B cell (primary cell): Measurements from ENCODE around the gene AFF3. TPM values are rescaled to one million over a fixed set of nuclear protein-coding genes. Genes with fewer than 3 reads are reported as not detected.
A peak's percentile ranks its signal among the peaks of the same experiment; 100 is the strongest.

Experiments used
- ATAC-seq: fragments of 200-7000 bp; cut with Tn5 transposase; one replicate; pipeline ENCODE4 v1.10.0; 2021; ENCODE audit warnings: low read depth, mild to moderate bottlenecking, moderate number of reproducible peaks, moderate library complexity
- CTCF ChIA-PET: fragments of 350-600 bp; sonication (Branson Sonifier 250); formaldehyde crosslinking; loops from one replicate; lab custom pipeline; 2021; ENCODE audit warnings: antibody characterized with exemption, inconsistent platforms; lab: Charles Lee
- POLR2A ChIA-PET: fragments of 350-600 bp; sonication (Branson Sonifier 250); formaldehyde crosslinking; loops from one replicate; lab custom pipeline; 2021; ENCODE audit warnings: antibody characterized with exemption; lab: Charles Lee
- DNase-seq: peaks from one replicate; pipeline ENCODE4 v3.0.0; 2013
- H2AFZ ChIP-seq: 2 replicates; pipeline ENCODE4 v1.6.1; 2012; ENCODE audit warnings: mild to moderate bottlenecking, low read depth, low read length; ENCODE audit not compliant: insufficient read depth, poor library complexity, severe bottlenecking
- H3K27ac ChIP-seq, 2 donors: 1 replicate in 1 of 2; 2 replicates in 1 of 2; pipeline ENCODE4 v1.5.1; 2012 to 2013; ENCODE audit warnings: low read length in 2 of 2, mild to moderate bottlenecking in 2 of 2, moderate library complexity in 1 of 2
- H3K27me3 ChIP-seq, 4 experiments: fragments of 200-600 bp in 1 of 4; sonication (generic) in 1 of 4; replicated peaks in 1 of 4; 1 replicate in 2 of 4; 2 replicates in 2 of 4; pipeline versions ENCODE4 v1.6.1 to v1.7.0; 2013 to 2016; ENCODE audit warnings: low read length in 3 of 4, mild to moderate bottlenecking in 2 of 4, mixed read lengths in 1 of 4, moderate library complexity in 1 of 4; ENCODE audit not compliant: insufficient read depth in 4 of 4, control insufficient read depth in 3 of 4; ENCODE audit errors: control extremely low read depth in 1 of 4
- H3K36me3 ChIP-seq, 2 experiments: replicated peaks in 1 of 2; 1 replicate in 1 of 2; 2 replicates in 1 of 2; pipeline versions ENCODE4 v1.6.1 to v1.7.1; 2013; ENCODE audit warnings: low read length in 1 of 2; ENCODE audit not compliant: insufficient read depth in 2 of 2, control insufficient read depth in 1 of 2; ENCODE audit errors: control extremely low read depth in 1 of 2, extremely low read depth in 1 of 2
- H3K4me1 ChIP-seq, 2 donors: fragments of 200-600 bp in 1 of 2; sonication (generic) in 1 of 2; 1 replicate in 1 of 2; 2 replicates in 1 of 2; pipeline versions ENCODE4 v1.5.1 to v1.6.1; 2013 to 2017; ENCODE audit warnings: low read length in 2 of 2; ENCODE audit not compliant: control insufficient read depth in 2 of 2, insufficient read depth in 2 of 2
- H3K4me2 ChIP-seq: replicated peaks from 2 replicates; pipeline ENCODE3; 2012; ENCODE audit warnings: mild to moderate bottlenecking, low read depth, low read length; ENCODE audit not compliant: poor library complexity, severe bottlenecking
- H3K4me3 ChIP-seq, 5 experiments: fragments of 200-600 bp in 1 of 5; sonication (generic) in 1 of 5; 1 replicate in 3 of 5; 2 replicates in 2 of 5; pipeline versions ENCODE4 v1.5.1 to v1.7.0; 2011 to 2016; ENCODE audit warnings: low read length in 4 of 5, mild to moderate bottlenecking in 4 of 5, low read depth in 2 of 5, control low read depth in 1 of 5, moderate library complexity in 1 of 5; ENCODE audit not compliant: insufficient read depth in 1 of 5; ENCODE audit errors: control extremely low read depth in 1 of 5, extremely low read depth in 1 of 5
- H3K79me2 ChIP-seq: fragments of 200-600 bp; sonication (generic); one replicate; pipeline ENCODE4 v1.6.0; 2016; ENCODE audit warnings: low read length; ENCODE audit not compliant: control insufficient read depth, insufficient read depth
- H3K9ac ChIP-seq: fragments of 200-600 bp; sonication (generic); 2 replicates; pipeline ENCODE4 v1.6.1; 2017; ENCODE audit warnings: mild to moderate bottlenecking, low read length, moderate library complexity
- H3K9me3 ChIP-seq, 3 donors: one replicate each; pipeline versions ENCODE4 v1.6.1 to v1.7.1; 2013; ENCODE audit warnings: low read length in 2 of 3; ENCODE audit not compliant: control insufficient read depth in 2 of 3, insufficient read depth in 1 of 3; ENCODE audit errors: control extremely low read depth in 1 of 3
- H4K20me1 ChIP-seq: 2 replicates; pipeline ENCODE4 v1.6.0; 2012; ENCODE audit warnings: mild to moderate bottlenecking, low read length; ENCODE audit not compliant: insufficient read depth, control insufficient read depth, poor library complexity, severe bottlenecking
- H3K27ac Mint-ChIP-seq: one replicate; pipeline ENCODE4 v1.8.0; 2021; ENCODE audit warnings: mixed read lengths
- H3K27me3 Mint-ChIP-seq: one replicate; pipeline ENCODE4 v1.8.0; 2021; ENCODE audit warnings: mixed read lengths
- H3K4me1 Mint-ChIP-seq: one replicate; pipeline ENCODE4 v1.8.0; 2021; ENCODE audit warnings: mixed read lengths
- H3K4me3 Mint-ChIP-seq: one replicate; pipeline ENCODE4 v1.8.0; 2021; ENCODE audit warnings: mixed read lengths
- H3K9me3 Mint-ChIP-seq: one replicate; pipeline ENCODE4 v1.8.0; 2022; ENCODE audit warnings: mixed read lengths; ENCODE audit not compliant: insufficient read depth
- EZH2 ChIP-seq: IDR thresholded peaks from 2 replicates; pipeline ENCODE4 v1.6.1; 2012; ENCODE audit warnings: borderline replicate concordance, low read depth, mild to moderate bottlenecking, moderate library complexity, low read length; ENCODE audit not compliant: insufficient read depth, poor library complexity, severe bottlenecking
- WGBS: methylation state at CpG from one replicate; pipeline ENCODE4 v1.1.5; 2013; ENCODE audit warnings: missing lambda C conversion rate; ENCODE audit not compliant: insufficient coverage; 5-methylcytosine and 5-hydroxymethylcytosine counted together
- intact Hi-C: fragments of 100-400 bp; cut with micrococcal nuclease; formaldehyde crosslinking; loops from one replicate; pipeline ENCODE4 v1.10.0; 2022
- polyA plus RNA-seq: library from polyadenylated mRNA; depleted of rRNA; stranded (reverse); fragments of >200 nt; gene quantifications from 2 replicates; pipeline ENCODE4 v1.2.3, GENCODE V29; 2012
- total RNA-seq, 2 donors: library from RNA; stranded (reverse); fragments of 120-200 nt in 1 of 2; gene quantifications; 1 replicate in 1 of 2; 2 replicates in 1 of 2; pipeline versions ENCODE4 v1.2.3 to v1.2.4, GENCODE V29; 2013 to 2022
- TF ChIP-seq, protein P1 (sequence below): fragments of 200-600 bp; IDR thresholded peaks from one replicate; pipeline ENCODE4 v1.8.0; 2022; ENCODE audit warnings: antibody characterized with exemption, mild to moderate bottlenecking

Gene AFF3
- total and polyA plus RNA-seq, 2 donors (not counting 1 experiment from before 2014, with no cell fraction given): 117 to 830 TPM

- Histone ChIP-seq H3K27ac (no peak overlapping the region), H2AFZ (no peak overlapping the region), H3K9me3 (no peaks in the 10 kb centered on the region), H3K4me3 (no peak overlapping the region), H3K4me1 (no peaks in the 10 kb centered on the region), H3K9ac (no peak overlapping the region), H3K36me3 (peaks cover 4 to 25% of the 10 kb centered on the region in 2 experiments), H3K27me3 (no peaks in the 10 kb centered on the region), H3K4me2 (no peak overlapping the region), H3K79me2 (no peaks in the 10 kb centered on the region), H4K20me1 (no peaks in the 10 kb centered on the region)
- H3K9me3 Mint-ChIP-seq: no peaks in the 10 kb centered on the region
- no peaks in the 10 kb centered on the region for H3K4me1 Mint-ChIP-seq
- H3K27ac Mint-ChIP-seq: no peak overlapping the region
- ChIA-PET POLR2A (no interaction called here), CTCF (no interaction called here)
- H3K4me3 Mint-ChIP-seq: no peak overlapping the region
- intact Hi-C loops: no loop called here
- no peaks in the 10 kb centered on the region for H3K27me3 Mint-ChIP-seq
- no peak for DNase-seq
- TF ChIP-seq EZH2: no peak
- TF ChIP-seq, protein P1, sequence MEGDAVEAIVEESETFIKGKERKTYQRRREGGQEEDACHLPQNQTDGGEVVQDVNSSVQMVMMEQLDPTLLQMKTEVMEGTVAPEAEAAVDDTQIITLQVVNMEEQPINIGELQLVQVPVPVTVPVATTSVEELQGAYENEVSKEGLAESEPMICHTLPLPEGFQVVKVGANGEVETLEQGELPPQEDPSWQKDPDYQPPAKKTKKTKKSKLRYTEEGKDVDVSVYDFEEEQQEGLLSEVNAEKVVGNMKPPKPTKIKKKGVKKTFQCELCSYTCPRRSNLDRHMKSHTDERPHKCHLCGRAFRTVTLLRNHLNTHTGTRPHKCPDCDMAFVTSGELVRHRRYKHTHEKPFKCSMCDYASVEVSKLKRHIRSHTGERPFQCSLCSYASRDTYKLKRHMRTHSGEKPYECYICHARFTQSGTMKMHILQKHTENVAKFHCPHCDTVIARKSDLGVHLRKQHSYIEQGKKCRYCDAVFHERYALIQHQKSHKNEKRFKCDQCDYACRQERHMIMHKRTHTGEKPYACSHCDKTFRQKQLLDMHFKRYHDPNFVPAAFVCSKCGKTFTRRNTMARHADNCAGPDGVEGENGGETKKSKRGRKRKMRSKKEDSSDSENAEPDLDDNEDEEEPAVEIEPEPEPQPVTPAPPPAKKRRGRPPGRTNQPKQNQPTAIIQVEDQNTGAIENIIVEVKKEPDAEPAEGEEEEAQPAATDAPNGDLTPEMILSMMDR: no peak
- 100% methylated on average over 3 of the region's 6 CpGs for WGBS
- ATAC-seq: no peak
These were observed 597.8 kb downstream of the AFF3 start for GRCh38 chr2:99544608-99545007.

- Histone ChIP-seq H3K79me2 (no peaks in the 10 kb centered on the region), H3K4me1 (no peaks in the 10 kb centered on the region), H3K36me3 (peaks cover 4 to 15% of the 10 kb centered on the region in 2 experiments), H3K9ac (no peak overlapping the region), H3K27me3 (no peaks in the 10 kb centered on the region), H2AFZ (no peak overlapping the region), H3K4me3 (no peak overlapping the region), H4K20me1 (no peaks in the 10 kb centered on the region), H3K27ac (no peak overlapping the region), H3K4me2 (no peak overlapping the region), H3K9me3 (no peaks in the 10 kb centered on the region)
- Mint-ChIP-seq H3K4me3 (no peak overlapping the region), H3K27ac (peak overlapping the region; percentile 27), H3K27me3 (no peaks in the 10 kb centered on the region), H3K9me3 (no peaks in the 10 kb centered on the region), H3K4me1 (no peaks in the 10 kb centered on the region)
- ChIA-PET POLR2A (no interaction called here), CTCF (no interaction called here)
- no peak for ATAC-seq
- WGBS: 57% methylated on average over 1 of the region's 1 CpG
- TF ChIP-seq EZH2: no peak
- TF ChIP-seq, protein P1: no peak
- intact Hi-C loops: no loop called here
- DNase-seq: no peak
These were observed 599.1 kb downstream of the AFF3 start for GRCh38 chr2:99543247-99543646.
